B cell (primary cell): ENCODE measurements around the gene P2RX7. TPM values are rescaled to one million over a fixed set of nuclear protein-coding genes. Genes with fewer than 3 reads are reported as not detected.
"Not testable (repeated sequence)": the region's sequence is repeated elsewhere in the genome, so short reads cannot be mapped to it uniquely, and the experiment has no call there.

Source experiments
- ATAC-seq: fragments of 200-7000 bp; cut with Tn5 transposase; one replicate; pipeline ENCODE4 v1.10.0; 2021; ENCODE audit warnings: low read depth, mild to moderate bottlenecking, moderate number of reproducible peaks, moderate library complexity
- CTCF ChIA-PET: fragments of 350-600 bp; sonication (Branson Sonifier 250); formaldehyde crosslinking; loops from one replicate; lab custom pipeline; 2021; ENCODE audit warnings: antibody characterized with exemption, inconsistent platforms; lab: Charles Lee
- POLR2A ChIA-PET: fragments of 350-600 bp; sonication (Branson Sonifier 250); formaldehyde crosslinking; loops from one replicate; lab custom pipeline; 2021; ENCODE audit warnings: antibody characterized with exemption; lab: Charles Lee
- DNase-seq: peaks from one replicate; pipeline ENCODE4 v3.0.0; 2013
- H2AFZ ChIP-seq: 2 replicates; pipeline ENCODE4 v1.6.1; 2012; ENCODE audit warnings: mild to moderate bottlenecking, low read depth, low read length; ENCODE audit not compliant: insufficient read depth, poor library complexity, severe bottlenecking
- H3K27ac ChIP-seq, 2 donors: 1 replicate in 1 of 2; 2 replicates in 1 of 2; pipeline ENCODE4 v1.5.1; 2012 to 2013; ENCODE audit warnings: low read length in 2 of 2, mild to moderate bottlenecking in 2 of 2, moderate library complexity in 1 of 2
- H3K27me3 ChIP-seq, 4 experiments: fragments of 200-600 bp in 1 of 4; sonication (generic) in 1 of 4; replicated peaks in 1 of 4; 1 replicate in 2 of 4; 2 replicates in 2 of 4; pipeline versions ENCODE4 v1.6.1 to v1.7.0; 2013 to 2016; ENCODE audit warnings: low read length in 3 of 4, mild to moderate bottlenecking in 2 of 4, mixed read lengths in 1 of 4, moderate library complexity in 1 of 4; ENCODE audit not compliant: insufficient read depth in 4 of 4, control insufficient read depth in 3 of 4; ENCODE audit errors: control extremely low read depth in 1 of 4
- H3K36me3 ChIP-seq, 2 experiments: replicated peaks in 1 of 2; 1 replicate in 1 of 2; 2 replicates in 1 of 2; pipeline versions ENCODE4 v1.6.1 to v1.7.1; 2013; ENCODE audit warnings: low read length in 1 of 2; ENCODE audit not compliant: insufficient read depth in 2 of 2, control insufficient read depth in 1 of 2; ENCODE audit errors: control extremely low read depth in 1 of 2, extremely low read depth in 1 of 2
- H3K4me1 ChIP-seq, 2 donors: fragments of 200-600 bp in 1 of 2; sonication (generic) in 1 of 2; 1 replicate in 1 of 2; 2 replicates in 1 of 2; pipeline versions ENCODE4 v1.5.1 to v1.6.1; 2013 to 2017; ENCODE audit warnings: low read length in 2 of 2; ENCODE audit not compliant: control insufficient read depth in 2 of 2, insufficient read depth in 2 of 2
- H3K4me2 ChIP-seq: replicated peaks from 2 replicates; pipeline ENCODE3; 2012; ENCODE audit warnings: mild to moderate bottlenecking, low read depth, low read length; ENCODE audit not compliant: poor library complexity, severe bottlenecking
- H3K4me3 ChIP-seq, 5 experiments: fragments of 200-600 bp in 1 of 5; sonication (generic) in 1 of 5; 1 replicate in 3 of 5; 2 replicates in 2 of 5; pipeline versions ENCODE4 v1.5.1 to v1.7.0; 2011 to 2016; ENCODE audit warnings: low read length in 4 of 5, mild to moderate bottlenecking in 4 of 5, low read depth in 2 of 5, control low read depth in 1 of 5, moderate library complexity in 1 of 5; ENCODE audit not compliant: insufficient read depth in 1 of 5; ENCODE audit errors: control extremely low read depth in 1 of 5, extremely low read depth in 1 of 5
- H3K79me2 ChIP-seq: fragments of 200-600 bp; sonication (generic); one replicate; pipeline ENCODE4 v1.6.0; 2016; ENCODE audit warnings: low read length; ENCODE audit not compliant: control insufficient read depth, insufficient read depth
- H3K9ac ChIP-seq: fragments of 200-600 bp; sonication (generic); 2 replicates; pipeline ENCODE4 v1.6.1; 2017; ENCODE audit warnings: mild to moderate bottlenecking, low read length, moderate library complexity
- H3K9me3 ChIP-seq, 3 donors: one replicate each; pipeline versions ENCODE4 v1.6.1 to v1.7.1; 2013; ENCODE audit warnings: low read length in 2 of 3; ENCODE audit not compliant: control insufficient read depth in 2 of 3, insufficient read depth in 1 of 3; ENCODE audit errors: control extremely low read depth in 1 of 3
- H4K20me1 ChIP-seq: 2 replicates; pipeline ENCODE4 v1.6.0; 2012; ENCODE audit warnings: mild to moderate bottlenecking, low read length; ENCODE audit not compliant: insufficient read depth, control insufficient read depth, poor library complexity, severe bottlenecking
- H3K27ac Mint-ChIP-seq: one replicate; pipeline ENCODE4 v1.8.0; 2021; ENCODE audit warnings: mixed read lengths
- H3K27me3 Mint-ChIP-seq: one replicate; pipeline ENCODE4 v1.8.0; 2021; ENCODE audit warnings: mixed read lengths
- H3K4me1 Mint-ChIP-seq: one replicate; pipeline ENCODE4 v1.8.0; 2021; ENCODE audit warnings: mixed read lengths
- H3K4me3 Mint-ChIP-seq: one replicate; pipeline ENCODE4 v1.8.0; 2021; ENCODE audit warnings: mixed read lengths
- H3K9me3 Mint-ChIP-seq: one replicate; pipeline ENCODE4 v1.8.0; 2022; ENCODE audit warnings: mixed read lengths; ENCODE audit not compliant: insufficient read depth
- EZH2 ChIP-seq: IDR thresholded peaks from 2 replicates; pipeline ENCODE4 v1.6.1; 2012; ENCODE audit warnings: borderline replicate concordance, low read depth, mild to moderate bottlenecking, moderate library complexity, low read length; ENCODE audit not compliant: insufficient read depth, poor library complexity, severe bottlenecking
- WGBS: methylation state at CpG from one replicate; pipeline ENCODE4 v1.1.5; 2013; ENCODE audit warnings: missing lambda C conversion rate; ENCODE audit not compliant: insufficient coverage; 5-methylcytosine and 5-hydroxymethylcytosine counted together
- intact Hi-C: fragments of 100-400 bp; cut with micrococcal nuclease; formaldehyde crosslinking; loops from one replicate; pipeline ENCODE4 v1.10.0; 2022
- polyA plus RNA-seq: library from polyadenylated mRNA; depleted of rRNA; stranded (reverse); fragments of >200 nt; gene quantifications from 2 replicates; pipeline ENCODE4 v1.2.3, GENCODE V29; 2012
- total RNA-seq, 2 donors: library from RNA; stranded (reverse); fragments of 120-200 nt in 1 of 2; gene quantifications; 1 replicate in 1 of 2; 2 replicates in 1 of 2; pipeline versions ENCODE4 v1.2.3 to v1.2.4, GENCODE V29; 2013 to 2022
- TF ChIP-seq, protein P1 (sequence below): fragments of 200-600 bp; IDR thresholded peaks from one replicate; pipeline ENCODE4 v1.8.0; 2022; ENCODE audit warnings: antibody characterized with exemption, mild to moderate bottlenecking

Gene P2RX7
- total and polyA plus RNA-seq, 2 donors (not counting 1 experiment from before 2014, with no cell fraction given) = 5.3 to 6.3 TPM

GRCh38 chr12:121198949-121199348 lies 66.3 kb downstream of the P2RX7 start:
- Mint-ChIP-seq H3K27ac (no peak overlapping the region), H3K4me1 (peaks cover 10% of the 10 kb centered on the region), H3K27me3 (no peaks in the 10 kb centered on the region), H3K9me3 (no peaks in the 10 kb centered on the region), H3K4me3 (no peak overlapping the region)
- Histone ChIP-seq H3K9me3 (no peaks in the 10 kb centered on the region), H4K20me1 (no peaks in the 10 kb centered on the region), H3K79me2 (no peaks in the 10 kb centered on the region), H3K27ac (no peak overlapping the region), H3K27me3 (no peaks in the 10 kb centered on the region), H3K4me3 (no peak overlapping the region), H3K4me2 (no peak overlapping the region), H2AFZ (no peak overlapping the region), H3K4me1 (peaks cover 5 to 9% of the 10 kb centered on the region in 2 donors), H3K9ac (no peak overlapping the region), H3K36me3 (no peaks in the 10 kb centered on the region)
- no peak for ATAC-seq
- TF ChIP-seq, protein P1, sequence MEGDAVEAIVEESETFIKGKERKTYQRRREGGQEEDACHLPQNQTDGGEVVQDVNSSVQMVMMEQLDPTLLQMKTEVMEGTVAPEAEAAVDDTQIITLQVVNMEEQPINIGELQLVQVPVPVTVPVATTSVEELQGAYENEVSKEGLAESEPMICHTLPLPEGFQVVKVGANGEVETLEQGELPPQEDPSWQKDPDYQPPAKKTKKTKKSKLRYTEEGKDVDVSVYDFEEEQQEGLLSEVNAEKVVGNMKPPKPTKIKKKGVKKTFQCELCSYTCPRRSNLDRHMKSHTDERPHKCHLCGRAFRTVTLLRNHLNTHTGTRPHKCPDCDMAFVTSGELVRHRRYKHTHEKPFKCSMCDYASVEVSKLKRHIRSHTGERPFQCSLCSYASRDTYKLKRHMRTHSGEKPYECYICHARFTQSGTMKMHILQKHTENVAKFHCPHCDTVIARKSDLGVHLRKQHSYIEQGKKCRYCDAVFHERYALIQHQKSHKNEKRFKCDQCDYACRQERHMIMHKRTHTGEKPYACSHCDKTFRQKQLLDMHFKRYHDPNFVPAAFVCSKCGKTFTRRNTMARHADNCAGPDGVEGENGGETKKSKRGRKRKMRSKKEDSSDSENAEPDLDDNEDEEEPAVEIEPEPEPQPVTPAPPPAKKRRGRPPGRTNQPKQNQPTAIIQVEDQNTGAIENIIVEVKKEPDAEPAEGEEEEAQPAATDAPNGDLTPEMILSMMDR = no peak
- TF ChIP-seq EZH2 = no peak
- no peak for DNase-seq
- ChIA-PET POLR2A (no interaction called here), CTCF (no interaction called here)
- intact Hi-C loops = no loop called here
- WGBS = 100% methylated on average over 1 of the region's 7 CpGs

DNA sequence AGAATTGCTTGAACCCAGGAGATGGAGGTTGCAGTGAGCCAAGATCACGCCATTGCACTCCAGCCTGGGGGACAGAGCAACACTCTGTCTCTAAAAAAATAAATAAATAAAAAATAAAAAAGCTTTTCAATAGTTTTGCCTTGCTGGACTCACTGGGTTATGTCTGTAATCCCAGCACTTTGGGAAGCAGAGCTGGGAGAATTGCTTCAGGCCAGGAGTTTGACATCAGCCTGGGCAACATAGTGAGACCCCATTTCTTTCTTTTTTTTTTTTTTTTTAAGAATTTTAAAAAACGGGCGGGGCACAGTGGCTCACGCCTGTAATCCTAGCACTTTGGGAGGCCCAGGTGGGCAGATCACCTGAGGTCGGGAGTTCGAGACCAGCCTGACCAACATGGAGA lies 68.5 kb downstream of the P2RX7 start:
- CTCF ChIA-PET, H3K4me1 ChIP-seq, H3K4me1 Mint-ChIP-seq, H4K20me1 ChIP-seq, H3K9me3 Mint-ChIP-seq, H3K36me3 ChIP-seq, POLR2A ChIA-PET, ATAC-seq, intact Hi-C loops, H3K9me3 ChIP-seq, H3K79me2 ChIP-seq, H3K27ac Mint-ChIP-seq, H3K27me3 Mint-ChIP-seq, H3K9ac ChIP-seq, H3K4me3 ChIP-seq, H3K4me3 Mint-ChIP-seq, H2AFZ ChIP-seq, DNase-seq, H3K27me3 ChIP-seq, H3K4me2 ChIP-seq, H3K27ac ChIP-seq: not testable (repeated sequence)
- WGBS = no CpG with 5 or more reads among the region's 6 CpGs
